ENCODE data around the gene PNPLA3.

The PNPLA3 gene

DNA sequence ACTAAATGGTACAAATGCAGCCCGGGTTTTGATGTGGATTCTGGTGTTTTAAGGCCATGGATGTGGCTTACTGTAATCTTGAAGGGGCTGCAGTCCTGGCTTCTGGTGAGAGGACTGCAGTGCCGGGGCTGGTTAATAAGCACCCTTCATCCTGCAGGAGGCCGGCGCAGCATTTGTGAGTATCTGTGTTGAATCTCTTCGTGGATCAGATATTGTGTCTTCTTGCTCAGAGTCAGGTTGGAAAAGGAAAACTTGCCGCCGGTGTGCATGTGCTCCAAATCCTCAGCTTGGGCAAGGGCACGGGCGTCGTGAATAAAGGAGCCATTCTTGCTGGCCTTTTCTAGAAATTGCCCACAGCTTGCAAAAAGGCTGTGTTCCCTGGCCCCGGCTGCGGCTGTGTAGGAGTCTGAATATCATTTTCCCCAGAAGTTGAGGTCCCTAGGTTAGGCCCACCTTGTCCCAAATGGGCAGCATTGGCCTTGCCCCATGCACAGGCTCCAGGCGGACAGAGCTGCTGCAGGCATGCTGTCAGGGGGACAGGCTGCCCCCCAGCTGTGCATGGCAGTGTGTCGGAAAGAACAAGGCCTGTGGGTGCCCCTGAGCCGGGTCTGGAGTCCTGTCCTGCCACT is 71.6 kb downstream of the PNPLA3 start:
- no peak for DNase-seq

DNA sequence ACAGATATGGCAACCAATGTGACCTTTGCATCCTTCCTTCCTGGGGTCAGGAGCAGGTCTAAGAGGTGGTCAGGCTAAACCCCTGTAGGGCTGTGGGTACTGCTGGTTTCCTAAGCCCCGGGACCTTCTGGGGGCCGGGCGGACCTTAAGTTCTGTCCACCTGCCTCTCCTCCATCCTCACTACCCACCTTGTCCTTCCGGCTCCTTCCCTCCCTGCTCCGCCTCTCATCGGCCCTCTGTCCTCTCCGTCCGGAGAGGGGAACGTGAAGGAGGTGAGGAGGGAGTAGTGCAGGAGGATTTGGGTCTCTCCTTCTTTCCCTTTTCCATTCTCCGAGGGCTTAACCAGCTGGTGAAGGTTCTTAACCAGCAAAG is 72.2 kb downstream of the PNPLA3 start:
- no peak for DNase-seq

DNA sequence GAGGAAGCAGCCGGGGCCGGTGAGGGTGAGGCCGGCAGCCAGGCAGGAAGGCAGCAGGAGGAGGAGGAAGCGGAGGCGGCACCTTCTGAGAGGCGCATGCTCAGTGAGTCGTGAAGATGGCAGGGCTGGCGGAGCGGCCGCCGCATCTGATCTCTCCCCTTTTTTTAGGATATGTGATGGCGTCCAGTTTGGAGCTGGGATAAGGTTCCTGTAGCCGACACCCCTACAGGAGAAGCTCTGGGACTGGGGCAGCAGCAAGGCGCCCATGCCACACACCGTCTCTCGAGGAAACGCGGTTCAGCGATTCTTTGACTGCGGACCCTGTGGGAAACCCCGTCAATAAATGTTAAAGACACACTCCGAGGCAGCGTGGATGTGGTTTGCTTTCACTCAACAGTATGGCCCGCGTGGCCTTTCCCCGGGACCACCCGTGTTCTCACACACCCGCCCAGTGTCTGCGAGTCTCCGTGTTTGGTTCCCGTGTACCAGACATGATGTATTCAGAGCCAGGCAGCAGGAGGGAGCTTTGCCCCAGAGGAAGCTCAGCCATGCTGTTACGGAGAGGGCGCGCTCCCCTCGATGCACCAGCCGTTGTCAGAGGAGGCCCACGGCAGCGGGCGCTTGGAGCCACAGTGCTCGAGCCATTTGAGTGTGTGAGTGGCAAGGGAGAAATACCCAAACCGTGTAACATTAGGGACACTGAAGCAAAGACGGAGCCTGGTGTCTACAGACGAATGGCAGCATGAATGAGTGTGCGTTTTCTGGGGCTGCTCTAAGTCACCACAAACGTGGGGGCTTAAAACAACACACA is 72.8 kb downstream of the PNPLA3 start:
- no peak for DNase-seq

DNA sequence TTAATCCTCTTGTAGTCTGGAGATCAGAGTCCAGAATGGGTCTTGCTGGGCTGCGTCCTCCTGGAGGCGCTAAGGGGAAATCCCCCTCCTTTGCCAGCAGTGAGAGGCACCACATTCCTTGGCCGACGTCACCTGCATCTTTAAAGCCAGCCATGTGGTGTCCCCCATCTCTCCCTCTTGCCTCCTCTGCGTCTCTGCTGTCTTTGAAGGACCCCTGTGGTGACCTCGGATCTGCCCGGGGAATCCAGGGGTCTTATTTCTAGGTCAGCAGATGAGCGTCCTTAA is 73.3 kb downstream of the PNPLA3 start:
- no peak for DNase-seq

All from NCI-H1092 treated with DMSO at 0.1 percent for 48 hours (cell line).